Measurements from ENCODE around the gene KCND2.

KCND2 gene

DNA sequence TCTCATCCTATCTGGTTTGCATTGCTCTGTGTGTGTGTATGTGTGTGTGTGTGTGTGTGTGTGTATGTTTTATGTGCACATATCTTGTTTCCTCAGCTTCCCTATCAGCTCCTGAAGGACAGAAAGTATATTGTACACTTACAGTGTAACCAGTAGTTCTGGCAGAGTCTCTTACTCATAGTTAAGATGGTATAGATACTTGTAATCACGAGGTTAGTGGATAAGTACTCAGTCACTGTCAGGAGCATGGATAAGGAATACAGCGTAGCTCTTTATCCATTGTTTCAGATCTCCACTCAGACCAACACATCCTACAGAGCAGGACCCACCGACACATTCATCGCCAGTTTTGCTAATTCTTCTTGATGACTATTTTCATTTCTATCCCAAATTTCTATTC, 309.9 kb downstream of the KCND2 start:
- no peak for DNase-seq

DNA sequence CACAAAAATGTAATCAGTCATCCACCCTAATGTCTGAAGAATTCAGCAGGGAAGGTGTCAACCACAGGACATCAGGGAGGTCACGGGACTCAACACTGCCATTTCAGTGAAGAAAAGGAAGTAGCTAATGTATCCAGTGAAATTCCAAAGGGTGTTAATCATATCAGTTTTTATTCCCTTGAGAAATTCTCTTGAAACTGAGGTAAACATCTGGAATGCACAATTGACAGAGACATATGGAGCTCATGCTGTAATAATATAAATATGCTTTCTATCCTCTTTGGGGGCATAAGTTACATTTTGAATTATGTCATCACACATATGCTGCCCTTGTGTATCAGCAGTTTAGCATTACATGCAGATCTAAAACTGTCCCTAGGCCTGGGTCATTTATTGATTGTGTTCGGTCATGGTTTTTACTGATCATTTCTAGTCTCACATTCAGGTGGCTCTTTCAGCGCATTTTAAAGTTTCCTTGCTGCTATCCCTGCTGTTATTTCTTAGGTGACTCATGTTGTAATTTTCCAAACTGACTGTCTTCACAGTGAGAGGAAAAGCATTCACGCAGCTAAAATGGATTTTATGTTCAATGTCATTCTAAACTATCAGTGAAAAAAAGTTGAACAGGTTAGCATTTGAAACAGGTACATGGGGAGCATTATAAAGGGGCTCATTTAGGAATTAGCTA, 311.1 kb downstream of the KCND2 start:
- DNase-seq = no peak

DNA sequence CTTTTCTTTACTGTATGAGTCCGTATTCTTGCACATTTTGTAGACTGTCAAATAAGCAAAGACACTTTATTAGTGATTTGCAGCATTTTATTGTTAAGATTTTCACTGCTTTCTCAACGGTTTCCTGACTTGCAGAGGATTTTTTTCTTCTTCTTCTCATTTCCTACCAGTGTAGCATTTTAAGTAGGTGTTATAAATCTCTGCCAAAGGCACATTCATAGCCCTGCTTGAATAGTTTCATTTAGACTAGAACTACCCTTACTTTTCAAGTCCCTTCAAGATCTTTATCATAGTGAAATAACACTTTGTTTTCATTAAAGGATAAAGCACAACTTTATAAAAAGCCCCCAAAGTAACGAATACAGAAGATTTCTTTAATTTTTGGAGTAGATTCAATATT, 313.6 kb downstream of the KCND2 start:
- no peak for DNase-seq

DNA sequence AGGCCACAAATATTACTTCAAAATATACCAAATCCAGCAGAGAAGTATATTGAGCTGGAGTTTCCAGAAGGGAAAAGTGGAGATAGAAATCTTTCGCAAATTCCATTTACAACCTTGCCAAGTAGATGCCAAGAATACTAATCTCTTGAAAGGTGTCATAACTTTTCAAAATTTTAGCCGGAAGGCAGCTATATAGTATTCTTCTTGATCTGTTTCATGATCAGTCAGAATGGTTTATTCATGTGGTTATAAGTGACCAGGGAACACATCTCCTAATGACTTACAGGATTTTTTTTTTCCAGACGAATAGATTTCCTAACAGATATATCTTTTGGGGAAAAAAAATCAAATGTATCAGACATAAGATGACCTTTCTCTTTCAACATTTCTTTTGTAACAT, 314.3 kb downstream of the KCND2 start:
- no peak for DNase-seq

DNA sequence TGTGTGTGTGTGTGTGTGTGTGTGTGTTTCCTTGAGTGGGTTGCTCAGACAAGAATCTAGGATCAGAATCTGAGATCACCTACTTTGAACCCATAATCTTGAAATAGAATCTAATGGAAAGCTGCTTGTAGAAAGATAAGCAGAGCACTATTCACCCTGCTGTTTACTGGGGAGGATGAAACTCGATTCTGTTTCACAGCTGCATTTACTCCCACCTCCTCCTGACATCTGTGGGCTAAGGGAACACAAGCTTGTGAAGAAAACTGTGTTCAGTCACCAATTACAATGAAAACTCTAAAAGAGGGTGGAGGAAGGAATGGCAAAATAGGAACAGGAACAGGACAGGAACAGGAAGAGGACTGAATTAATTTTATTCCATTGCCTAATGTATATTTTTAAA, 315.4 kb downstream of the KCND2 start:
- no peak for DNase-seq

DNA sequence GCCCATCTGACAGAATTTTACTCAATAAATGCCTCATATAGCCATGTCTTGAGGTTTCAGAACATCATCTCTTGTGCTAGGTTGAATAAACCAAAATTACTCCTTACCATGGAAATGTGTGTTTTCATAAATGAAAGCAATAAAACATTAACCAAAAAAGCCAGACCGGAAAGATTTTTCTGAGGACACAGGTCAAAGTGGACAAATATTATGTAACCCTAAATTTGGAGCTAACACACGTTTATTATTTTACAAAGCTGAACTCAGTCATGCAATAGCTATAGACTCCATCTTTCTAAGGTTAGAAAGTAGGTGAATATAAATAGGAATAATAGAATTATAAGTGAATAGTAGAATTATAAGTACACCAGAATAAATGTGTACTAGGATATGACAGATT, 315.9 kb downstream of the KCND2 start:
- DNase-seq = no peak

DNA sequence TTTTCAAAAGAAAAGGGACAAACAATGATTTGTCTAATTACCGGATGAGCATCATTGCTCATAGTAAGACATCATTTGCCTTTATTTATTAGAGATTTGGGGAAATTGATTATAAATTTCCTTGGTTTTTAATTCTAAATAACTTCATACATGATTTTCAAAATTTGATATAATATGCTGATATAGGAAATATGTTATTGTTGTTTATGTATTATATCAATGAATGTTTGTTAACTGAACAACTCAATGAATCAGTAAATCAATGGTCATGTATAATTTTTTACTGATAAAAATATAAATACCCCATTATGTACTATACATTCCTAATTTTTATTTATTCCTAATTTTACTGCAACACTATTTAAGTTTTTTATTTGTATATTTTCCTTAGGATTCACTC, 327.6 kb downstream of the KCND2 start:
- no peak for DNase-seq

DNA sequence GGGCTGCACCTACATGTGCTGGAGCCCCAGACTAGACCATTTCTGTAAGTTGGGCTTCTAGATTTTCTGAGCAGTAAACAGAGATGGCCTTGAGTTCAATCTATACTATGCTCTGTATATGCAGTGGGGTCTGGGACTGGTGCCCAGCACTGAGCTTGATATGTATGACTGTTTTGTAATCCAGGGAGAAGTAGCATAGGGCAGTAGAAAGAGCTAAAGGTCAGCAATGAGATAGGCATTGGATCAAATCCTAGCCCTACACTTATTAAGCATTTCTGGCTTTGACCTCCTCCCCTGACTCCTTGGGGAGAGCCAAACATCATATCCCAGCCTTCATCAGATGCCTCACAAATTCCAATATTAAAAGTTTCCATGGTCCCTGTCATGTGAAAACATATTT, 330.4 kb downstream of the KCND2 start:
- DNase-seq = no peak

DNA sequence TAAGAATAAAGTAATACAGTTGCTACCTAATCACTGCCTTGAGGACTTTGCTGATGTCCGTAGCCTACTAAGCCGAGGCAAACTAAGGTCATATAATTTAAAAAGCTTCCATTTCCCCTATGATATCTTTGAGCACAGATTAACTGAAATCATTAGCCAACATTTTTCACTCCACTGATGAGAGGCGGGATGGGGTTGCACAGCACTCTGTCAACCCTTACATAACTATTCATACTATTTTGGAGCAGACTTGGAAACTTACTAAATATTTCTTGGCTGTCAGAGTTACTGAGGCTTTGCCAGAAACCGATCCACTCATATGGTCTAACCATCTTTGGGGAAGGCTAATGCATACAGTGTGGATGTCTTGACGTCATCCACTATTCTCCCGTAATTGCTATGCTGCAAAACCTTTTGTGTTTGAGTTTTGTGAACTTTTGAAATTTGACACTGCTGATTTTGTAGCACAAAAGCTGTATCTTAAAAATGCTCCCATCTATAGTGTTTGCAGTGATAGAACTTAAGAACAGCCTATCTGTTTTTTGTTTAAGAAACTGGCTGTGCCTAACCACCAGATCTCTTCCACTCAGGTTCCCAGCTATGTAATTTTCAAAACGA, 336.3 kb downstream of the KCND2 start:
- DNase-seq = no peak

DNA sequence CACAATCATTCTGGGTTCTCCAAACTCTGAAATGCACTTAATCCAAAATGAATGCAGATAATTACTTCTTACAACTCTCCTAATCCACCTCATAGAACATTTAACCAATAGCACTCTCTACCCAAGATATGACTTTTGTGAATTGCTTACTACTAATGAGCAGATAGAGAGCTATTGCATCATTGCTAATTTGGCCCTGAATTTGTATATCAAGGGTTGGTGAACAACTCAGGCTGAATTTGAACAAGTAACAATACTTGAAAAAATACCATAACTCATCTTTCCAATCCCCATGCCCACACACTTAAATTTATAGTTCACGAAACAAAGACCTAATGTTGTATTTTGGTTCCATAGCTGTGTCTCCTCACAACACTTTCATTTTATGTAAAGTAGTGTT, 339.0 kb downstream of the KCND2 start:
- DNase-seq = no peak

DNA sequence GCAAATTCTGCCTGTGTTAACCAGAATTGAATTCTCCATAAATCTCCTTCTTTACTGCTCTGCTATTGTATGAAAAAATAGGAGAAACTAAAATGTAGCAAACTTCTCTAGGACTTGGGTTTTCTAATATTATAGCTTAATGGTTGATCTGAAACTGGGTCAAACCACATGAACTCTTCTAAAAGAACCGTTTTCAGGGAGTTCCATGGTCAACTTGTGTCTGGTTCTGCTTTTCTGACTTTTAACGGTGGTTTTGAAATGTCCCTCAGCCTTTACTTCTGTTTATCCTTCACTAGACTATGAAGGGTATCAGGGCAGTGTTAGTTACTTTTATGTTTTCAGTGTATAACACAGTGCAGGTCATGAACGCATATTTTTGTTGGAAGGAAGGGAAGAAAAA, 342.7 kb downstream of the KCND2 start:
- DNase-seq = no peak

DNA sequence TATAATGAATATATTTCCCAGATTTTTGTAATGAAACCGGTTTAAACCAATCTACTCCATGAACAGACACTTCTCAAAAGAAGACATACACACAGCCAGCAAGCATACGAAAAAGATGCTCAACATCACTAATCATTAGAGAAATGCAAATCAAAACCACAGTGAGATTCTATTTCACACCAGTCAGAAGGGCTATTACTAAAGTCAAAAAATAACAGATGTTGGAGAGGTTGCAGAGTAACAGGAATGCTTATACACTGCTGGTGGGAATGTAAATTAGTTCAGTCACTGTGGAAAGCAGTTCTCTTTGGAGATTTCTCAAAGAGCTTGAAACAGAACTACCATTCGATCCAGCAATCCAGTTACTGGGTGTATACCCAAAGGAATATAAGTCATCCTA, 344.3 kb downstream of the KCND2 start:
- no peak for DNase-seq

DNA sequence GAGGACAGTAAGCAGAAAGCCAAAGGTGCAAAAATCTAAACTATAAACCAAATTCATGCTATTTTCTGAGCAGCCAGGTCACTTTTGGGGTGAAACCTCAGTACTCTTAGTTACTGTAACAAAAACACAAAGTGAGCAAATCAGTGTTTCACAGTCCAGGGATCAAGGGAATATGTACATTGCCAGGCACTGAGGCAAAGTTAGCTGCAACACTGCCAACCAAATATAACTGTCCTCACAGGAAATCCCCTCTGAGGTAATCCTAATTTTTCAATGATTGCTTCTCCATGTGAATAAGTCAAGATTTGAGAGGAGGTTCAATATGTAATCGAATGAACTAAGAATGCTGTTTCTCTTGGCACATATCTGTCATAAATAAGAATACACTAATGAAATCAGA, 355.3 kb downstream of the KCND2 start:
- no peak for DNase-seq

DNA sequence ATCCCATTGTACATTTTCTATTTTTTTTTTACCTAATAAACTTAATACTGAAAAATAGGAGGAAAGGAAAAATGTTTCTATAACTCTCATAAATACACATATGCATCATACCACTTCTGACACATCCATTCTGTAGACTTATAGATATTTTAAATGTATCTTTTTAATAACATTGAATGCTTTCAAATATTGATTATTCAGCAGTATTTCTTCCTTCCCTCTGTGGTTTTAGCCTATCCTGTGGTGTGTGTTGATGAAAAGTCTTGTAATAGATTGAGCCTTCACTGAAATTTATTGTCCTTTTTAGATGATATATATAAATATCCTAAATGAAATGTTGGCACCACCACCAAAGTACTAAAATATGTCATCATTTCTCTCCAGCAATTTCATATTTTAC, 366.9 kb downstream of the KCND2 start:
- no peak for DNase-seq

DNA sequence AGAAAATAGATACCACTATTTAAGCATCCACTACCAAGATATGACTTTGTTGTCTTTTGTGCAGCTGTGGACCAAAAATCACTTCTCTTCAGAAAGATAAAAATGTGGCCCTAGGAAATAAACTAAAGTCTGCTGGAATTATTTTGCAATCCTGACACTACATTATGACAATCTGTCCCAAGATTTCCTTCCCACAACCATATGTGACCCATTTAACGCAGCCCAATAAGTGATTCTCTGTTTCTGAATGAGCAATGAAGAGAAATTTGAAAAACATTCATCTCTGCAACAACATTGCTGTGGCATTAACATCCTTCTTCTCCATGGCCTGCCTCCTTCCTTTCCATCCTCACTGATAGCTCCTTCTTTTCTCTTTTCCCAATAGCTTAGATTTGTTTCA, 373.0 kb downstream of the KCND2 start:
- DNase-seq = peak in 1 of 58 donors; percentile 8

DNA sequence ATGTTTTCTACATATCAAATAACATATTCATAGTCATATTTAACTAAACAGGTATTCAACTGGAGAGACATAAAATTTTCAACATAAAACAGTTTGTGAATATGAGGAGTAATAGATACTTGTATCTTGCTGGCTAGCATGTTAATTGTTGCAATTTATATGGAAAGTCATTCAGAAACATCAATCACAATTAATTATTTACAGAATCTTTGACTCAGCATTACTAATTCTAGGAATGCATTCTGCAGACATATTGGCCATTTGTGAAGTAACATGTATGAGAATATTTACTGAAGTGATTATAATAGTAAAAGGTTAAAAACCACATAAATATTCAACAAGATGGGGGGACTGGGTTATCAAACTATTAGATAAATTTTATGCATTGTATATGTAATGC, 381.3 kb downstream of the KCND2 start:
- no peak for DNase-seq

DNA sequence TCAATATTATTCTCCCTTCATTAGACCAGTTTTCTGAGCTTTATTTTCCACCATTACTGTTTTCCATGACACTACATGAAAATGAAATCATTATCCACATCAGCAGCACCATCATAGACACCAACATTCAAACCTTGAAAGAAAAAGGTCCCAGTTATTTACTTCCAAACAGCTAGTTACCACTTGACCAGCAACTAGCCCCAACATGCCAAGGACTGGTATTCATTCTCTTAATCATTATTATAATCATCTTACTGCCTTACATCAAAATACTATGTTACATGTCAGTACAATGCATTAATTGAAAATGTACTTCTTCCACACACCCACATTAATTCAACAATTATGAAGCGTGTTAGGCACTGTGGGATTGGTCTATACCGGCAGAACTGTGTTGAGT, 385.5 kb downstream of the KCND2 start:
- no peak for DNase-seq

DNA sequence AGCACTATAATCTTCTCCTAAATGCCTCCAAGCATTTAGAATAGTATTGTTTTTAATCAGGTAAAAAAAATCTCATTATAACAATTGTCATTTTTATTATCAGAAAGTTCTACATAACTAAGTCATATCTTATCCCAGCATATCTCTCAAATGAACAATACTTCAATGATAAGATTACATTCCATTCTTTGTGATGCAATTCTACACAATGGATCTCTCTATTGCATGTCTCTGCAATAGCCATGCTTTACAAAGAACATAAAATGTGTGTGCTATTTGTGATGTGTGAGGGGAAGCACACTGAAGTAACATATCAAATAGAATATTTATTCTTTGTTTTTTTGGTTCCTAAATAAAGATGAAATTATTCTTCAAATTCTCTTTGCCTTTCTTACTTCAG, 389.3 kb downstream of the KCND2 start:
- DNase-seq = no peak

DNA sequence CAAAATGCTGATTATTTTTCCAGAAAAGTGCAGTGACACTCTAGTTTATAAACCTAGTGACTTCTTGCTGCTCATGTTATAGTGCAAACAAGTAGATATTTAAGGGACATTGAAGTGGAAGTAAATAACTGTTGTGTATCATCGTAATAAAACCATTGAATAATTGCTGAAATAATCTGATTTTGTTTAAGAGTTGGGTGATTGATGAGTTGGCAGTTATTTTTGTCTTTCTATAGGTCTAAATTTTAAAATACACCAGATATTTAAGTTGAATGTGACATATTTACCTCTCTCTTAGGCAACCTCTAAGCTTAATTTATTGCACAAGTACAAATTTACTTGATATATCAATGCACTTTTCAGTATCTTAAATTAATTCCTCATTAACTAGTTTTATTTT, 392.1 kb downstream of the KCND2 start:
- DNase-seq = no peak

DNA sequence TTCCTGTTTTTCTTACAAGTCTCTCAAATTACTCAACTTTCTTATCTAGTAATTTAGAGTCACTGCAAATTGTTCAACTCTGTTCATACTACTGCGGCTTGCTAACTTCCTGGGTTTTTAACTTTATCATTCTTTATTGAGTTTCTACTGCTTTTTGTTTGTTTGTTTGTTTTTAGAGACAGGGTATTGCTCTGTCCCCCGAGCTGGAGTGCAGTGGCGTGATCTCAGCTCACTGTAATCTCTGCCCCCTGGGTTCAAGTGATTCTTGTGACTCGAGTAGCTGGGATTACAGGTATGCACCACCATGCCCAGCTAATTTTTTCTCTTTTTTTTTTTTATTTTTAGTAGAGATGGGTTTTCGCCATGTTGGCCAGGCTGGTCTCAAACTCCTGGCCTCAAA, 402.1 kb downstream of the KCND2 start:
- DNase-seq = no peak

DNA sequence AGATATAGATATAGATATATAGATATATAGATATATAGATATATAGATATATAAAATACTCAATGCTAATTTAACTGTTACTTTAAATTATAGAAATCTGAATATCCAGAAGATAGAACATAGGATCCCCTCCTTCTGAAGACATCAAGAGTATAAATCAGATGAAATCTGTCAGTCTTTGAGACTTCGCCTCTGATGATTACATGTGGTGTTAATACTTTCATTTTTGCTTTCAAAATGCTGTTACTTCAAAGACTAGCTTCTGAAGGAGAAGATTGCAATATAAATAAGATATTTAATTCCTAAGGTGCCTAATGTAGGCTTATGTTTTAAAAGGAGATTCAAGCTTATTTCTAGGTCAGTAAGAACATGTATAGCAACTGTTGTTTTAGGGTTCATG, 404.6 kb downstream of the KCND2 start:
- no peak for DNase-seq

DNA sequence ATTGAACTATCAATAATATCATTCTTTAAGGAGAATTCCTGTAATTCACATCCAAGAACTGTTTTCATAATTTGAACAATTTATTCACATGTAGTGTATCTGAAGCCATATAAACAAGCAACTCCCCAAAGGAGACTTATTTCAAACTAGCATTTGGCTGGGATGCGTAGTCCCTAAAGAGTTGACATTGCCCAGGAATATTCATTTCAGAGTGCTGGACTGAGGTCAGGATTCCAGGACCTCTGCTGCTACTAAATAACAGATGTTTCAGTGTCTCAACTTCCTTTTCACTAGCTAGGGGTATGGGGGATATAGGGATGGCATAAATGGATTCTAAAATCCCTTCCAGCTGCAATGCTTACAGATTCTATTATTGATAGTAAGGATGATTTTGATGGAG, 408.0 kb downstream of the KCND2 start:
- DNase-seq = no peak

DNA sequence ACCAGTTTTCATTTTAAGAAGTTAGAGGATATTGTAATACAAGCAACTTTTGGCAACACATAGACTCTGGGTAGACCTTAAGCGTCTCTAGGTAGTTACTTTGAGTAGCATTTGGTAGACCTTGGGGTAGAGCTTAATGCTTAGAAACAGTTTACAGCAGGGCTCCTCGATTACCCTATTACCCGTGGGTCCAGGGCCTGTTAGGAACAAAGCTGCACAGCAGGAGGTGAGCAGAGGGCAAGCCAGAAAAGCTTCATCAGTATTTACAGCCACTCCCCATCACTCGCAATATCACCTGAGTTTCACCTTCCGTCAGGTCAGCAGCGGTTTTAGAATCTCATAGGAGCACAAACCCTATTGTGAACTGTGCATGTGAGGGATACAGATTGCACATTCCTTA, 411.5 kb downstream of the KCND2 start:
- no peak for DNase-seq

DNA sequence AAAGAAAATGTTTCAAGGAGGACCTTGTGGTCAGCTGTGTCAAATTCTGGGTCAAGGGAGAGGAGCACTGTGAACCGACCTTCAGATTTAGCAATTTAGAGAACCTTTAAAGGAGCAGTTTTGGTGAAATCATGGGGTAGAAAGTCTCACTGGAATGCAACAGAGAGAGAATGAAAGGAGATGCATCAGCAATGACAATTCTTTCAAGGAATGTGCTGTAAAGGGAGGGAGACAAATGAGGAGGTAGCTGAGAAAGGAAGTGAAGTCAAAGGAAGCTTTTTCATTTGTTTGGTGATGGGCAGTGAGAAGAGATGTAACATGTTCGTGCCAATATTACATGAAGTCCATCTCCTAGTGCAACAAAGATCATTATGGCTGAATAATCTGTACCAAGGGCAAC, 418.9 kb downstream of the KCND2 start:
- no peak for DNase-seq
